CD4-positive, alpha-beta T cell treated with Interleukin-6 for 4 hours (primary cell): Measurements from ENCODE around the gene CAPN9.
"Not testable (repeated sequence)": the region's sequence is repeated elsewhere in the genome, so short reads cannot be mapped to it uniquely, and the experiment has no call there.

Experiments used
- DNase-seq: peaks from one replicate; pipeline ENCODE4 v3.0.0-alpha.2; 2020; ENCODE audit warnings: mixed read lengths

Gene CAPN9

GRCh38 chr1:230747127-230747730, at the start of gene CAPN9:
TSS of gene CAPN9 (plus strand) at chr1:230747388. CDS start at chr1:230747497, 109 bp downstream.
- DNase-seq = no peak

GRCh38 chr1:230698130-230698529, 49.1 kb upstream of the CAPN9 start:
- no peak for DNase-seq

- not testable (repeated sequence) for DNase-seq
These were observed 48.2 kb upstream of the CAPN9 start for GRCh38 chr1:230698964-230699363.

GRCh38 chr1:230699716-230700115, 47.5 kb upstream of the CAPN9 start:
- DNase-seq = no peak

- DNase-seq = no peak
These were observed 47.1 kb upstream of the CAPN9 start for GRCh38 chr1:230700132-230700531.

GRCh38 chr1:230701434-230701833, 45.8 kb upstream of the CAPN9 start:
- DNase-seq = no peak

- DNase-seq = no peak
These were observed 45.1 kb upstream of the CAPN9 start for GRCh38 chr1:230701895-230702768.

GRCh38 chr1:230702934-230703678, 44.1 kb upstream of the CAPN9 start:
- no peak for DNase-seq

- DNase-seq = no peak
These were observed 43.4 kb upstream of the CAPN9 start for GRCh38 chr1:230703679-230704385.

- no peak for DNase-seq
These were observed 42.4 kb upstream of the CAPN9 start for GRCh38 chr1:230704830-230705229.

GRCh38 chr1:230705289-230706019, 41.7 kb upstream of the CAPN9 start:
- DNase-seq = no peak

GRCh38 chr1:230706020-230706699, 41.0 kb upstream of the CAPN9 start:
- no peak for DNase-seq

- DNase-seq = no peak
These were observed 40.1 kb upstream of the CAPN9 start for GRCh38 chr1:230706887-230707731.

- no peak for DNase-seq
These were observed 39.2 kb upstream of the CAPN9 start for GRCh38 chr1:230707732-230708630.

GRCh38 chr1:230708631-230709580, 38.3 kb upstream of the CAPN9 start:
- no peak for DNase-seq

- DNase-seq = no peak
These were observed 37.3 kb upstream of the CAPN9 start for GRCh38 chr1:230709619-230710542.

- no peak for DNase-seq
These were observed 36.7 kb upstream of the CAPN9 start for GRCh38 chr1:230710543-230710904.
